Measurements from ENCODE around the gene NFATC3. TPM values are rescaled to one million over a fixed set of nuclear protein-coding genes. Genes with fewer than 3 reads are reported as not detected.
"Not testable (repeated sequence)": the region's sequence is repeated elsewhere in the genome, so short reads cannot be mapped to it uniquely, and the experiment has no call there.

NFATC3 gene
- total RNA-seq, 4 donors from 2014 or later, result 67.7 to 107 (median 71.7) TPM

DNA sequence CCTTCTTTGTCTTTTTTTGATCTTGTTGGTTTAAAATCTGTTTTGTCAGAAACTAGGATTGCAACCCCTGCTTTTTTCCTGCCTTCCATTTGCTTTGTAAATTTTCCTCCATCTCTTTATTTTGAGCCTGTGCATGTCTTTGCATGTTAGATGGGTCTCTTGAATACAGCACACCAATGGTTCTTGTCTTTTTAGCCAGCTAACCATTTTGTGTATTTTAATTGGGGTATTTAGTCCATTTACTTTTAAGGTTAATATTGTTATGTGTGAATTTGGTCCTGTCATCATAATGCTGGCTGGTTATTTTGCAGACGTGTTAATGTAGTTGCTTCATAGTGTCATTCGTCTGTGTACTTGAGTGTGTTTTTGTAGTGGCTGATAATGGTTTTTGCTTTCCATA is 26.2 kb downstream of the NFATC3 start:
- Histone ChIP-seq H3K4me3 (replicated peaks in 1 of 3) (no peak overlapping the region), H3K36me3 (no peaks in the 10 kb centered on the region), H3K27me3 (no peaks in the 10 kb centered on the region), H3K27ac (no peak overlapping the region), H3K9me3 (no peaks in the 10 kb centered on the region), H3K4me1 (peaks cover 0 to 11% of the 10 kb centered on the region in 2 donors)
- DNase-seq, result no peak
- intact Hi-C loops (cut with DNase I), result no loop called here
- WGBS, 2 donors, result 88 to 91% methylated on average over 2 of the region's 2 CpGs
- TF ChIP-seq POLR2A (IDR thresholded peaks at IDR 0.05), result no peak
- TF ChIP-seq, protein P1, sequence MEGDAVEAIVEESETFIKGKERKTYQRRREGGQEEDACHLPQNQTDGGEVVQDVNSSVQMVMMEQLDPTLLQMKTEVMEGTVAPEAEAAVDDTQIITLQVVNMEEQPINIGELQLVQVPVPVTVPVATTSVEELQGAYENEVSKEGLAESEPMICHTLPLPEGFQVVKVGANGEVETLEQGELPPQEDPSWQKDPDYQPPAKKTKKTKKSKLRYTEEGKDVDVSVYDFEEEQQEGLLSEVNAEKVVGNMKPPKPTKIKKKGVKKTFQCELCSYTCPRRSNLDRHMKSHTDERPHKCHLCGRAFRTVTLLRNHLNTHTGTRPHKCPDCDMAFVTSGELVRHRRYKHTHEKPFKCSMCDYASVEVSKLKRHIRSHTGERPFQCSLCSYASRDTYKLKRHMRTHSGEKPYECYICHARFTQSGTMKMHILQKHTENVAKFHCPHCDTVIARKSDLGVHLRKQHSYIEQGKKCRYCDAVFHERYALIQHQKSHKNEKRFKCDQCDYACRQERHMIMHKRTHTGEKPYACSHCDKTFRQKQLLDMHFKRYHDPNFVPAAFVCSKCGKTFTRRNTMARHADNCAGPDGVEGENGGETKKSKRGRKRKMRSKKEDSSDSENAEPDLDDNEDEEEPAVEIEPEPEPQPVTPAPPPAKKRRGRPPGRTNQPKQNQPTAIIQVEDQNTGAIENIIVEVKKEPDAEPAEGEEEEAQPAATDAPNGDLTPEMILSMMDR (IDR thresholded peaks at IDR 0.05), result no peak

DNA sequence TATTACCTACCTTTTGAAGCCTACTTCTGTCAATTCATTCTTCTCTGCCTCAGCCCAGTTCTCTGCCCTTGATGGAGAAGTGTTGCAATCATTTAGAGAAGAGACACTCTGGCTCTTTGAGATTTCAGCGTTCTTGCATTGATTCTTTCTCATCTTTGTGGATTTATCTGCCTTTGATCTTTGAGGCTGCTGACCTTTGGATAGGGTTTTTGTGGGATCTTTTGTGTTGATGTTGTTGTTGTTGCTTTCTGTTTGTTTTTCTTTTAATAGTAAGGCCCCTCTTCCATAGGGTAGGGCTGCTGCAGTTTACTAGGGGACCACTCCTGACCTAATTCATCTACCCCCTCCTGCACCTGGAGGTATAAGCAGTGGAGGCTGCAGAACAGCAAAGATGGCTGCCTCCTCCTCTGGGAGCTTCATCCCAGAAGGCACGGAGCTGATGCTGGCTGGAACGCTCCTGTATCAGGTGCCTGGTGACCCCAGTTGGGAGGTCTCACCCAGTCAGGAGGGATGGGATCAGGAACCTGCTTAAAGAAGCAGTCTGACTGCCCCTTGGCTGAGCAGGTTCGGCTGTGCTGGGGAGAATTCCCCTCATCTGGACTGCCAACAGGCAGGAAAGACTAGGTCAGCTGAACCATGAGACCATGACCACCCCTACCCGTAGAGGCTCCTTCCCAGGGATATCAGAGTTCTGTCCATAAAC is 28.0 kb downstream of the NFATC3 start:
- no peaks in the 10 kb centered on the region for H3K36me3 ChIP-seq

DNA sequence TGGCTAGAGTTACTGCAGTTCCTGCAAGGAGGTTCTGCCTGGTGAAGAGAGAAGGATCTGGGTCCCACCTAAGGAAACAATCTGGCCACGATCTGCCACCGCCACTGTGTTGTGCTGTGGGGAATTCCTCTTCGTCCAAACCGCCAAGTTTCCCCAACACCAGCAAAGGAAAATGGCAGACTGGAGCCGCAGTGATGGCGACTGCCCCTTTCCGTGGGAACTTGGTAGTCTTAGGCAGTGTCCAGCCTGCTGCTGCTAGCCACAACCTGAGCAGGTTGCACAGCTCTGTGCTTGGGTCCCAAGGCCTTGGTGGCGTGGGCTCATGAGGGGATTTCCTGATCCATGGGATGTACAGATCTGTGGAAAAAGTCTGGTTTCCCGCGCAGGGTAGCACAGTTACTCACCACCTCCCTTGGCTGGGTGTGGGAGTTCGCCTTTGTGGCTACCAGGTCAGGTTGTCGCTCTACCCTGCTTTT is 28.6 kb downstream of the NFATC3 start:
- peaks cover 12 to 18% of the 10 kb centered on the region in 2 donors for H3K4me1 ChIP-seq
- DNase-seq, result no peak
- H3K27me3 ChIP-seq, result no peaks in the 10 kb centered on the region
- intact Hi-C loops (cut with DNase I), result no loop called here
- no peaks in the 10 kb centered on the region for H3K36me3 ChIP-seq
- no peak overlapping the region for H3K27ac ChIP-seq
- no peak overlapping the region for H3K4me3 ChIP-seq (replicated peaks in 1 of 3)
- TF ChIP-seq POLR2A (IDR thresholded peaks at IDR 0.05), result no peak
- TF ChIP-seq, protein P1 (IDR thresholded peaks at IDR 0.05), result no peak
- no peaks in the 10 kb centered on the region for H3K9me3 ChIP-seq
- 98 to 99% methylated on average over 9 to 12 of the region's 12 CpGs for WGBS, 2 donors

More for the DNA sequence above, 28.0 kb downstream of the NFATC3 start:
- no peak overlapping the region for H3K27ac ChIP-seq
- no peak overlapping the region for H3K4me3 ChIP-seq (replicated peaks in 1 of 3)
- TF ChIP-seq POLR2A (IDR thresholded peaks at IDR 0.05), result no peak
- TF ChIP-seq, protein P1 (IDR thresholded peaks at IDR 0.05), result no peak
- H3K9me3 ChIP-seq, result no peaks in the 10 kb centered on the region
- peaks cover 11 to 18% of the 10 kb centered on the region in 2 donors for H3K4me1 ChIP-seq
- WGBS, 2 donors, result 78 to 82% methylated on average over 3 of the region's 5 CpGs
- H3K27me3 ChIP-seq, result no peaks in the 10 kb centered on the region
- no peak for DNase-seq
- intact Hi-C loops (cut with DNase I), result no loop called here

DNA sequence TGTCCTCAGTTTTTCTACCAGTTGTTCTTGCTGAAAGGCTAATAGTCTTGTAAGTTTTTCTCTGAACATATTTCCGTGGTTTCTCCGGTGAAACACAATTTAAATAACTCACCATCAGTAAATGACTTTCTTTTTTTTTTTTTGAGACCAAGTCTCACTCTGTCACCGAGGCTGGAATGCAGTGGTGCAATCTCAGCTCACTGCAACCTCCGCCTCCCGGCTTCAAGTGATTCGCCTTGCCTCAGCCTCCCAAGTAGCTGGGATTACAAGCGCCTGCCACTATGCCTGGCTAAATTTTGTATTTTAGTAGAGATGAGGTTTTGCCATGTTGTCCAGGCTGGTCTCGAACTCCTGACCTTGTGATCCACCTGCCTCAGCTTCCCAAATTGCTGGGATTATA is 29.8 kb downstream of the NFATC3 start:
- H3K36me3 ChIP-seq; H3K27me3 ChIP-seq; H3K9me3 ChIP-seq; H3K27ac ChIP-seq; H3K4me3 ChIP-seq (replicated peaks in 1 of 3); DNase-seq; intact Hi-C loops (cut with DNase I): not testable (repeated sequence)
- peaks cover 15 to 18% of the 10 kb centered on the region in 2 donors for H3K4me1 ChIP-seq
- WGBS, 2 donors, result 94% methylated on average over 8 of the region's 8 CpGs

DNA sequence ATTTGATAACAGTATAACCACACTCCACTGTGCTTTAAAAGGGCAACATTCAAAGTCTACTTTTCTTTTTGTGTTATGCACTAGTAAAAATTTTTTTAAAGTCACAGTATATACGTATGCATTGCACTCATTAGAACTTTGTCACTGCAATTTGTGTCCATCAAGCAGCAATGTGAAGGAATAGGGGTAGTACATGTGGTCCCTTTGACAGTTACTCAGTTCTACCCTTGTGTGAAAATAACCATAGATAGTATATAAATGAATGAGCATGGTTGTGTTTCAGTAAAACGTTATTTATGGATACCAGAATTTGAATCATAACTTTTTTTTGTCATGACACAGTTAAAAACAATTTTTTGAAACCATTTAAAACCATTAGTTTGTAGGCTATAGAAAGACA is 30.7 kb downstream of the NFATC3 start:
- no peaks in the 10 kb centered on the region for H3K36me3 ChIP-seq
- no peak overlapping the region for H3K27ac ChIP-seq
- TF ChIP-seq, protein P1 (IDR thresholded peaks at IDR 0.05), result no peak
- no peak for TF ChIP-seq POLR2A (IDR thresholded peaks at IDR 0.05)
- WGBS, 2 donors, result 74 to 86% methylated on average over 2 of the region's 2 CpGs
- no peaks in the 10 kb centered on the region for H3K9me3 ChIP-seq
- no peaks in the 10 kb centered on the region for H3K27me3 ChIP-seq
- H3K4me3 ChIP-seq (replicated peaks in 1 of 3), result no peak overlapping the region
- DNase-seq, result no peak
- intact Hi-C loops (cut with DNase I), result no loop called here
- H3K4me1 ChIP-seq, result peaks cover 16 to 18% of the 10 kb centered on the region in 2 donors
